Spleen (tissue), 11 donors: ENCODE results near the gene CER1. TPM values are rescaled to one million over a fixed set of nuclear protein-coding genes. Genes with fewer than 3 reads are reported as not detected.
A peak's percentile ranks its signal among the peaks of the same experiment; 100 is the strongest.

ENCODE experiments used
- DNase-seq: peaks from one replicate; pipeline ENCODE4 v3.0.0-alpha.2; 2020
- H3K27ac ChIP-seq, 8 donors: fragments of 200-600 bp; sonication (generic) in 7 of 8; 1 replicate in 4 of 8; 2 replicates in 4 of 8; pipeline versions ENCODE4 v1.5.0 to v1.8.0; 2016 to 2021; ENCODE audit warnings: inconsistent platforms in 4 of 8, mild to moderate bottlenecking in 4 of 8, moderate library complexity in 1 of 8
- H3K27me3 ChIP-seq, 7 donors: fragments of 200-600 bp; sonication (generic) in 6 of 7; replicated peaks in 1 of 7; 1 replicate in 4 of 7; 2 replicates in 3 of 7; pipeline versions ENCODE4 v1.5.0 to v1.8.0; 2016 to 2021; ENCODE audit warnings: inconsistent platforms in 3 of 7, mild to moderate bottlenecking in 1 of 7
- H3K36me3 ChIP-seq, 6 donors: fragments of 200-600 bp; sonication (generic) in 5 of 6; 1 replicate in 4 of 6; 2 replicates in 2 of 6; pipeline versions ENCODE4 v1.5.0 to v1.8.0; 2016 to 2021; ENCODE audit warnings: inconsistent platforms in 2 of 6
- H3K4me1 ChIP-seq, 6 donors: fragments of 200-600 bp; sonication (generic) in 5 of 6; 1 replicate in 3 of 6; 2 replicates in 3 of 6; pipeline versions ENCODE4 v1.5.0 to v1.8.0; 2016 to 2021; ENCODE audit warnings: inconsistent platforms in 3 of 6
- H3K4me3 ChIP-seq, 8 donors: fragments of 200-600 bp; sonication (generic) in 7 of 8; 1 replicate in 4 of 8; 2 replicates in 4 of 8; pipeline versions ENCODE4 v1.5.0 to v1.8.0; 2016 to 2021; ENCODE audit warnings: inconsistent platforms in 4 of 8, mild to moderate bottlenecking in 4 of 8, moderate library complexity in 2 of 8
- H3K9me3 ChIP-seq, 8 donors: fragments of 200-600 bp; sonication (generic) in 7 of 8; 1 replicate in 4 of 8; 2 replicates in 4 of 8; pipeline versions ENCODE4 v1.5.0 to v1.8.0; 2016 to 2021; ENCODE audit warnings: inconsistent platforms in 4 of 8
- POLR2A ChIP-seq, 3 donors: fragments of 450-650 bp; IDR thresholded peaks; one replicate each; pipeline ENCODE4 v1.5.1; 2017; ENCODE audit warnings: antibody characterized with exemption in 3 of 3, mild to moderate bottlenecking in 1 of 3
- POLR2AphosphoS5 ChIP-seq, 3 donors: sonication (generic); formaldehyde crosslinking; IDR thresholded peaks; one replicate each; pipeline ENCODE4 v1.5.1; 2017; ENCODE audit warnings: antibody characterized with exemption in 3 of 3
- WGBS, 5 donors: extraction: QIAGEN DNeasy Blood & Tissue Kit in 3 of 5; methylation state at CpG; one replicate each; pipeline versions ENCODE4 v1.1.5 to v1.1.7; 2013 to 2018; 5-methylcytosine and 5-hydroxymethylcytosine counted together
- intact Hi-C: fragments of 100-400 bp; cut with DNase I; formaldehyde crosslinking; loops from one replicate; pipeline ENCODE4 v1.15.0; 2023; ENCODE audit warnings: low total_unique reads
- polyA plus RNA-seq, 3 donors: library from polyadenylated mRNA; stranded (reverse); fragments of 200-250 nt; gene quantifications; one replicate each; pipeline ENCODE4 v1.2.1, GENCODE V29; 2013
- total RNA-seq, 7 donors: library from RNA; depleted of rRNA in 3 of 7; stranded (reverse); fragments of >200 nt in 3 of 7; fragmentation: NEBNext Ultra II Directional in 4 of 7; extraction: Animal tissue kit (Norgen Biotek cat#: 25700) in 4 of 7; gene quantifications; one replicate each; pipeline versions ENCODE4 v1.1.0 to v1.2.1, GENCODE V29; 2016 to 2021
- TF ChIP-seq, protein P1 (sequence below), 11 experiments: fragments of 200-600 bp in 7 of 11; fragments of 450-650 bp in 4 of 11; sonication (generic) in 4 of 11; IDR thresholded peaks in 8 of 11; conservative IDR thresholded peaks in 3 of 11; 1 replicate in 7 of 11; 2 replicates in 4 of 11; pipeline versions ENCODE4 v1.4.0 to v1.8.0; 2016 to 2021; ENCODE audit warnings: antibody characterized with exemption in 11 of 11, inconsistent platforms in 4 of 11, mild to moderate bottlenecking in 1 of 11
- donor health status: healthy with polysubstance abuse.
- donor health status: DM: no; HTN: no; CAD: no; lungs with moderate emphysema.
- donor health status: DM: no; HTN: no; CAD: no.
- donor health status: Bipolar disorder and iron deficiency.
- donor health status: healthy.
- donor health status: DM: no; HTN: no; CAD: no.
- donor health status: DM: yes; HTN: yes; CAD: no.

Gene CER1
- total and polyA plus RNA-seq, 10 donors: not detected

DNA sequence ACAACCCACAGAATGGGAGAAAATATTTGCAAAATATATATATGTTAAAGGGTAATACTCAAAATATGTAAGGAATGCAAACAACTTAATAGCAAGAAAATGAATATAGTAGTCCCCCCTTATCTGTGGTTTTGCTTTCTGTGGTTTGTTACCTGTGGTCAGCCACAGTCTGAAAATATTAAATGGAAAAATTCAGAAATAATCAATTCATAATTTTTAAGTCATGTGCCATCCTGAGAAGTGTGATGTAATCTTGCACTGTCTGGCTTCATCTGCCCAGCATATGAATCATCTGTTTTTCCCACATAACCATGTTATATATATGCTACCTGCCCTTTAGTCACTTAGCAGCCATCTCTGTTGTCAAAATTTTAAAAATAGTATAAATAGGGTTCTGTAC lies 11.7 kb downstream of the CER1 start:
- Histone ChIP-seq H3K9me3 (peaks cover 0 to 39% (median 22%) of the 10 kb centered on the region in 8 donors), H3K4me1 (peaks cover 0 to 5% (median 0%) of the 10 kb centered on the region in 6 donors), H3K36me3 (no peaks in the 10 kb centered on the region), H3K27ac (no peak overlapping the region), H3K27me3 (no peaks in the 10 kb centered on the region), H3K4me3 (no peak overlapping the region)
- no peak for DNase-seq
- no peak for TF ChIP-seq POLR2A (IDR thresholded peaks at IDR 0.05)
- no peak for TF ChIP-seq POLR2AphosphoS5 (IDR thresholded peaks at IDR 0.05)
- TF ChIP-seq, protein P1, sequence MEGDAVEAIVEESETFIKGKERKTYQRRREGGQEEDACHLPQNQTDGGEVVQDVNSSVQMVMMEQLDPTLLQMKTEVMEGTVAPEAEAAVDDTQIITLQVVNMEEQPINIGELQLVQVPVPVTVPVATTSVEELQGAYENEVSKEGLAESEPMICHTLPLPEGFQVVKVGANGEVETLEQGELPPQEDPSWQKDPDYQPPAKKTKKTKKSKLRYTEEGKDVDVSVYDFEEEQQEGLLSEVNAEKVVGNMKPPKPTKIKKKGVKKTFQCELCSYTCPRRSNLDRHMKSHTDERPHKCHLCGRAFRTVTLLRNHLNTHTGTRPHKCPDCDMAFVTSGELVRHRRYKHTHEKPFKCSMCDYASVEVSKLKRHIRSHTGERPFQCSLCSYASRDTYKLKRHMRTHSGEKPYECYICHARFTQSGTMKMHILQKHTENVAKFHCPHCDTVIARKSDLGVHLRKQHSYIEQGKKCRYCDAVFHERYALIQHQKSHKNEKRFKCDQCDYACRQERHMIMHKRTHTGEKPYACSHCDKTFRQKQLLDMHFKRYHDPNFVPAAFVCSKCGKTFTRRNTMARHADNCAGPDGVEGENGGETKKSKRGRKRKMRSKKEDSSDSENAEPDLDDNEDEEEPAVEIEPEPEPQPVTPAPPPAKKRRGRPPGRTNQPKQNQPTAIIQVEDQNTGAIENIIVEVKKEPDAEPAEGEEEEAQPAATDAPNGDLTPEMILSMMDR (IDR thresholded peaks at IDR 0.05 in 8 of 11, conservative IDR thresholded peaks at IDR 0.05 in 3 of 11): no peak
- intact Hi-C loops: no loop called here

DNA sequence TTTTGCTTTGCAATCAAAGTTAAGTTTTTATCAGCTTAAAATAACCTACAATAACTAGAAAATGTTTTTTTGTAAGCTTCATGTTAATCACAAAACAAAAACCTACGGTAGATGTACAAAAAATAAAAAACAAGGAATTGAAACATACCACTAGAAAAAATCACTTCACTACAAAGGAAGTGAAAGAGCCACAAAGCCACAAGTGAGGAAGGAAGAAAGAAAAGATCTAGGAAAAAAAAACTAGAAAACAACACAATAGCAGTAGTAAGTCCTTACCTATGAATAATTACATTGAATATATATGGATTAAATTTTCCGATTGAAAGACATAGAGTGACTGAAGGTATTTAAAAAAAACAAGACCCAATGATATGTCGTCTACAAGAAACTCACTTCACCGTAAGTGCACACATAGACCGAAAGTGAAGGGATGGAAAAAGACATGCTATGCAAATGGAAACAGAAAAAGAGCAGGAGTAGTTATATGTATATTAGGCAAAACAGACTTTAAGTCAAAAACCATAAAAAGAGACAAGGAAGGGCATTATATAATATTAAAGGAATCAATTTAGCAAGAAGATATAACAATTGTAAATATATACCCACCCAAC lies 15.9 kb downstream of the CER1 start:
- WGBS, 5 donors: 64 to 78% (median 73%) methylated on average over 5 of the region's 5 CpGs

GRCh38 chr9:14705079-14705478 lies 17.5 kb downstream of the CER1 start:
- Histone ChIP-seq H3K36me3 (no peaks in the 10 kb centered on the region), H3K27me3 (peaks cover 0 to 4% (median 0%) of the 10 kb centered on the region in 7 donors), H3K27ac (no peak overlapping the region), H3K4me3 (no peak overlapping the region), H3K9me3 (peaks cover 0 to 59% (median 41%) of the 10 kb centered on the region in 8 donors), H3K4me1 (peaks cover 0 to 5% (median 0%) of the 10 kb centered on the region in 6 donors)
- intact Hi-C loops: no loop called here
- TF ChIP-seq POLR2AphosphoS5 (IDR thresholded peaks at IDR 0.05) (no peak), POLR2A (IDR thresholded peaks at IDR 0.05) (no peak)
- TF ChIP-seq, protein P1 (IDR thresholded peaks at IDR 0.05 in 8 of 11, conservative IDR thresholded peaks at IDR 0.05 in 3 of 11): no peak
- DNase-seq: no peak

More for the DNA sequence above, 15.9 kb downstream of the CER1 start:
- Histone ChIP-seq H3K4me3 (no peak overlapping the region), H3K9me3 (peaks cover 0 to 62% (median 43%) of the 10 kb centered on the region in 8 donors), H3K27ac (no peak overlapping the region), H3K36me3 (no peaks in the 10 kb centered on the region), H3K4me1 (peaks cover 0 to 5% (median 0%) of the 10 kb centered on the region in 6 donors), H3K27me3 (peaks cover 0 to 4% (median 0%) of the 10 kb centered on the region in 7 donors)
- TF ChIP-seq, protein P1 (IDR thresholded peaks at IDR 0.05 in 8 of 11, conservative IDR thresholded peaks at IDR 0.05 in 3 of 11): no peak
- no peak for TF ChIP-seq POLR2AphosphoS5 (IDR thresholded peaks at IDR 0.05)
- TF ChIP-seq POLR2A (IDR thresholded peaks at IDR 0.05): no peak
- DNase-seq: no peak
- intact Hi-C loops: no loop called here

DNA sequence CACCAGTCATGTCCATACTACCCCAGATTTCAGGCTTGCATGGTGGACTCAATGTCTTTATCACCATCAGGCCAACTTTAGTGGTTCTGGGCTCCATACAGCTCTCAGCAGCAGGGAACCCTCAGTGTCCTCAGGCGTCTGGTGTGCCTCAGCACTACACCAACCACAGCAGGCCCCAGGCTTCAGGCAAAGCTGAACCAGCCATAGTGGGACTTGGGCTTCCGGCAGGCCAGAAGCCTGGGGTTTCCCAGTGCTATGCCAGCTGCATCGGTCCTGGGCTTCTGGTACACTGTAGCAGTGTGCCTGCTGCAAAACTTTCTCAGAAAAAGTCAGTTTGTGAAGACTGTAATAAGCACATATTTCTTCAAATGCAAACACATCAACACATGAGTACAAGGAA lies 18.3 kb downstream of the CER1 start:
- H3K4me3 ChIP-seq: no peak overlapping the region
- peaks cover 0 to 4% (median 0%) of the 10 kb centered on the region in 7 donors for H3K27me3 ChIP-seq
- H3K27ac ChIP-seq: no peak overlapping the region
- H3K4me1 ChIP-seq: peaks cover 0 to 5% (median 0%) of the 10 kb centered on the region in 6 donors
- intact Hi-C loops: no loop called here
- no peaks in the 10 kb centered on the region for H3K36me3 ChIP-seq
- WGBS, 5 donors: 82 to 93% (median 87%) methylated on average over 3 of the region's 3 CpGs
- peak; percentile 43 for DNase-seq
- H3K9me3 ChIP-seq: peaks cover 0 to 52% (median 38%) of the 10 kb centered on the region in 8 donors
- TF ChIP-seq POLR2AphosphoS5 (IDR thresholded peaks at IDR 0.05) (no peak), POLR2A (IDR thresholded peaks at IDR 0.05) (no peak)
- TF ChIP-seq, protein P1 (IDR thresholded peaks at IDR 0.05 in 8 of 11, conservative IDR thresholded peaks at IDR 0.05 in 3 of 11): no peak
